DND-41 (cell line): ENCODE measurements around the gene MYO1H.

Source experiments
- EZH2 ChIP-seq: IDR thresholded peaks from 3 replicates; pipeline ENCODE4 v1.6.1; 2012; ENCODE audit warnings: borderline replicate concordance, low read depth, mild to moderate bottlenecking, moderate library complexity, low read length, inconsistent platforms; ENCODE audit not compliant: severe bottlenecking
- TF ChIP-seq, protein P1 (sequence below): IDR thresholded peaks from 2 replicates; pipeline ENCODE4 v1.5.1; 2012; ENCODE audit warnings: borderline replicate concordance, low read length, moderate library complexity, mild to moderate bottlenecking; ENCODE audit not compliant: poor library complexity, severe bottlenecking; ENCODE audit errors: extremely low read depth

DNA sequence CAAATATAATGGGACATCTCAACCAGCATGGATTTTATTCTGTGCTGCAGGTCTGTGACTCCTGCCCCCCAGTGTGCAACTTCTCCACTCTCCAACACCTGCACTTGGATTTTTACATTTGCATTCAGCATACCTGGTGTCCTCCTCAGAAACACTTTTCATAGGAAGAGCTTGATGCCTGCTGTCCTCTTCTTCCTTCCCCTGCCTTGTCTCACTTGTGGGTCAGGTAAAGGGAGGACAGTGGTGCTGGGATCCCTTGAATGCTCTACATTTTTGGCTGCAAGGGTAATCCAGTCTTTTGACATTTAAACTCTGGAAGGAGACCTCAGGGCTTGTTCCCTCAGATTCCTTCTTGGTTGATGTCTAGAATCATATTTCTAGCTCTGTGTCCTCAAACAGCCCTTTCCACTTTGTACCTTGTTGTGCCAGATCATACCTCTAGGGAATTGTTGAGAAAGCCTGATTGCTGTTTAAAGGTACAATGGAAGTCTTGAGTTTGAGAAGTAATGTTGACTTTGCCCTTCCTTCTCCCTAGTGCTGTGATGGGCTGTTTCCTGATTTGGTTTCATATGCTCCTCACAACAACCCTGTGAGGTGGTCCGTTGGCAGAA, 142.4 kb downstream of the MYO1H start:
- TF ChIP-seq, protein P1, sequence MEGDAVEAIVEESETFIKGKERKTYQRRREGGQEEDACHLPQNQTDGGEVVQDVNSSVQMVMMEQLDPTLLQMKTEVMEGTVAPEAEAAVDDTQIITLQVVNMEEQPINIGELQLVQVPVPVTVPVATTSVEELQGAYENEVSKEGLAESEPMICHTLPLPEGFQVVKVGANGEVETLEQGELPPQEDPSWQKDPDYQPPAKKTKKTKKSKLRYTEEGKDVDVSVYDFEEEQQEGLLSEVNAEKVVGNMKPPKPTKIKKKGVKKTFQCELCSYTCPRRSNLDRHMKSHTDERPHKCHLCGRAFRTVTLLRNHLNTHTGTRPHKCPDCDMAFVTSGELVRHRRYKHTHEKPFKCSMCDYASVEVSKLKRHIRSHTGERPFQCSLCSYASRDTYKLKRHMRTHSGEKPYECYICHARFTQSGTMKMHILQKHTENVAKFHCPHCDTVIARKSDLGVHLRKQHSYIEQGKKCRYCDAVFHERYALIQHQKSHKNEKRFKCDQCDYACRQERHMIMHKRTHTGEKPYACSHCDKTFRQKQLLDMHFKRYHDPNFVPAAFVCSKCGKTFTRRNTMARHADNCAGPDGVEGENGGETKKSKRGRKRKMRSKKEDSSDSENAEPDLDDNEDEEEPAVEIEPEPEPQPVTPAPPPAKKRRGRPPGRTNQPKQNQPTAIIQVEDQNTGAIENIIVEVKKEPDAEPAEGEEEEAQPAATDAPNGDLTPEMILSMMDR = no peak
- TF ChIP-seq EZH2 = no peak
